ENCODE measurements around the gene C4orf36. TPM values are rescaled to one million over a fixed set of nuclear protein-coding genes. Genes with fewer than 3 reads are reported as not detected.

C4orf36 gene
- total and polyA plus RNA-seq, 2 of the 8 experiments (the other 6 are each of a cell fraction or from before 2014, with no cell fraction given), result 1.2 to 1.5 TPM

DNA sequence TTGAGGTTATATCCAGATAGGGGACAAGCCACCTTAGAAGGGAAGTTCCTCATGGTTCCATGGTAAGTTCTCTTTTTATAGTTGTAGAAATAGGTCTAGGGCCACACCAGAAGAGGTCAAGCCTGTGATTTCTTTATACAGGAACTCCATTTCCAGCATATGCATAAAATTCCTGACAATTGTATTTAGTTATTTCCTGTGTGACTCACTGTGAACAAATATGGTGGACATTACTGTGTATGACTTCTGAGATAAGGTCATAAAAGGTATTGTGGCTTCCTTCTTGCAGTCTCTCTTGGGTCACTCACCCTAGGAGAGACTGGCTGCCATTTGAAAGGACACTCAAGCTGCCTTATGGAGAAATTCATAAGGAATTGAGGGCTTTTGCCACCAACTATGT, 2.2 kb upstream of the C4orf36 start:
- H3K4me2 ChIP-seq (ENCODE audit: insufficient read depth in 1 of 2, low read depth in 2 of 2, low read length in 2 of 2), result no peak overlapping the region
- H3K18ac ChIP-seq (ENCODE audit: extremely low read depth, low read length), result no peak overlapping the region
- TF ChIP-seq CEBPB (IDR thresholded peaks at IDR 0.05; ENCODE audit: low read depth, low read length) (no peak), EGR1 (IDR thresholded peaks at IDR 0.05; ENCODE audit: borderline replicate concordance, low read depth, low read length) (no peak), CBX5 (IDR thresholded peaks at IDR 0.05; ENCODE audit: low read depth, low read length) (no peak), ATF3 (IDR thresholded peaks at IDR 0.05; ENCODE audit: insufficient read depth, low read depth, low read length) (no peak), SIX5 (IDR thresholded peaks at IDR 0.05; ENCODE audit: low read depth, low read length) (no peak), SAP30 (IDR thresholded peaks at IDR 0.05; ENCODE audit: insufficient read depth, insufficient replicate concordance, low read length) (no peak), KDM4A (IDR thresholded peaks at IDR 0.05; ENCODE audit: low read depth, low read length, severe bottlenecking) (no peak), MAFK (IDR thresholded peaks at IDR 0.05; ENCODE audit: low read depth, low read length) (no peak), SRF (IDR thresholded peaks at IDR 0.05; ENCODE audit: low read depth, low read length) (no peak)
- CTCF ChIA-PET (ENCODE audit: partially characterized antibody), result interaction anchor here (1.2 to 3.6 kb wide), 3 partner anchors 130 to 403 kb away, joined by 3 to 33 read pairs (median 3); no protein-coding TSS in a partner anchor
- H4K20me1 ChIP-seq (replicated peaks in 1 of 2; ENCODE audit: control insufficient read depth in 1 of 2, insufficient read depth in 2 of 2, low read length in 2 of 2), result no peaks in the 10 kb centered on the region
- no peaks in the 10 kb centered on the region for H3K79me1 ChIP-seq (ENCODE audit: low read depth, low read length)
- H3K9ac ChIP-seq (replicated peaks in 1 of 4; ENCODE audit: extremely low read depth in 1 of 4, low read depth in 3 of 4, low read length in 3 of 4), result no peak overlapping the region
- H3K36me3 ChIP-seq (ENCODE audit: control insufficient read depth in 2 of 4, insufficient read depth in 4 of 4, low read length in 3 of 4), result no peaks in the 10 kb centered on the region
- no peak overlapping the region for H2BK5ac ChIP-seq (ENCODE audit: low read depth, low read length)
- peaks cover 8% of the 10 kb centered on the region for H3K23me2 ChIP-seq (ENCODE audit: low read depth, low read length)
- no peak overlapping the region for H2AFZ ChIP-seq (ENCODE audit: low read length)
- no peak overlapping the region for H2BK12ac ChIP-seq (ENCODE audit: low read depth, low read length)
- POLR2A ChIA-PET (ENCODE audit: partially characterized antibody), result no interaction called here
- peaks cover 0 to 3% (median under 1%) of the 10 kb centered on the region in 4 experiments; a peak in 1 of 7 replicates for H3K4me1 ChIP-seq (replicated peaks in 1 of 4; ENCODE audit: control insufficient read depth in 3 of 4, insufficient read depth in 4 of 4, low read length in 3 of 4)
- H4K5ac ChIP-seq (ENCODE audit: insufficient read length, low read depth, low read length), result no peak overlapping the region
- FAIRE-seq (no peak), DNase-seq (ENCODE audit: low read depth in 1 of 2, low spot score in 2 of 2) (no peak)
- H4K91ac ChIP-seq (replicated peaks; ENCODE audit: insufficient read length, low read length), result no peak overlapping the region
- H3K14ac ChIP-seq (ENCODE audit: insufficient read length), result no peak overlapping the region
- no peaks in the 10 kb centered on the region for H3K9me3 ChIP-seq (ENCODE audit: insufficient read depth in 2 of 2, low read depth in 1 of 2, low read length in 1 of 2)
- no peak overlapping the region for H2BK15ac ChIP-seq (ENCODE audit: low read length)
- H2AK5ac ChIP-seq (ENCODE audit: low read depth, low read length), result no peak overlapping the region
- H3K23ac ChIP-seq (ENCODE audit: insufficient read length), result no peak overlapping the region
- no peak overlapping the region for H3K4me3 ChIP-seq (ENCODE audit: extremely low read depth in 1 of 4, insufficient read depth in 2 of 4, low read depth in 3 of 4, low read length in 4 of 4)
- no peak overlapping the region for H2BK120ac ChIP-seq (replicated peaks; ENCODE audit: low read depth, low read length)
- no peak overlapping the region for H3K56ac ChIP-seq (replicated peaks; ENCODE audit: insufficient read length, low read depth, low read length)
- no peak overlapping the region for H3K4ac ChIP-seq (replicated peaks; ENCODE audit: insufficient read length, low read depth, low read length)
- H4K8ac ChIP-seq (ENCODE audit: extremely low read depth, insufficient read depth, low read length), result no peak overlapping the region
- peaks cover 0 to 6% (median 2%) of the 10 kb centered on the region in 4 experiments; a peak in 3 of 7 replicates for H3K27me3 ChIP-seq (replicated peaks in 1 of 4; ENCODE audit: control insufficient read depth in 3 of 4, extremely low read depth in 1 of 4, insufficient read depth in 3 of 4, low read length in 3 of 4)
- no peak overlapping the region for H2BK20ac ChIP-seq (ENCODE audit: low read length)
- no peak overlapping the region for H3K27ac ChIP-seq (ENCODE audit: low read depth, low read length)
- H3K79me2 ChIP-seq (ENCODE audit: control insufficient read depth in 1 of 2, insufficient read depth in 2 of 2, low read length in 2 of 2), result no peaks in the 10 kb centered on the region

Measured in H1 (cell line).